OCI-LY3 (cell line): ENCODE data around the gene IFT122.

Experiments used
- H2AFZ ChIP-seq: fragments of 200-600, 300-600 bp; shearing (Covaris generic); 2 replicates; pipeline ENCODE4 v1.6.0; 2014; ENCODE audit warnings: antibody characterized with exemption, low read depth, low read length
- H3K27ac ChIP-seq: fragments of 200-600, 300-600 bp; sonication (generic); 2 replicates; pipeline ENCODE4 v1.5.1; 2014; ENCODE audit warnings: mild to moderate bottlenecking, low read length, moderate library complexity, mixed read lengths
- H3K27me3 ChIP-seq: fragments of 200-600, 300-600 bp; sonication (generic); 2 replicates; pipeline ENCODE4 v1.6.1; 2014; ENCODE audit warnings: low read depth, low read length, mixed read lengths
- H3K36me3 ChIP-seq: fragments of 200-600, 300-600 bp; sonication (generic); replicated peaks from 2 replicates; pipeline ENCODE3; 2014; ENCODE audit warnings: low read depth, low read length, mixed read lengths
- H3K4me1 ChIP-seq: fragments of 300-600, 200-600 bp; sonication (generic); 2 replicates; pipeline ENCODE4 v1.6.1; 2014; ENCODE audit warnings: low read length, mixed read lengths
- H3K4me2 ChIP-seq: fragments of 200-600, 300-600 bp; sonication (generic); 2 replicates; pipeline ENCODE4 v1.6.1; 2014; ENCODE audit warnings: low read length, mixed read lengths
- H3K4me3 ChIP-seq: fragments of 300-600, 200-600 bp; sonication (generic); 2 replicates; pipeline ENCODE4 v1.5.1; 2014; ENCODE audit warnings: antibody characterized with exemption, mild to moderate bottlenecking, low read length, moderate library complexity
- H3K79me2 ChIP-seq: fragments of 300-600, 200-600 bp; shearing (Covaris generic); 2 replicates; pipeline ENCODE4 v1.6.1; 2014; ENCODE audit warnings: mild to moderate bottlenecking, low read length, mixed read lengths
- H3K9ac ChIP-seq: fragments of 300-600, 200-600 bp; shearing (Covaris generic); 2 replicates; pipeline ENCODE4 v1.6.0; 2014; ENCODE audit warnings: mild to moderate bottlenecking, low read length, moderate library complexity
- H3K9me3 ChIP-seq: fragments of 200-600, 300-600 bp; shearing (Covaris generic); 2 replicates; pipeline ENCODE4 v1.6.1; 2014; ENCODE audit warnings: low read length, mixed read lengths; ENCODE audit not compliant: insufficient read depth
- H4K20me1 ChIP-seq: fragments of 200-600, 300-600 bp; sonication (generic); 2 replicates; pipeline ENCODE4 v1.6.1; 2016; ENCODE audit warnings: low read length, mixed read lengths; ENCODE audit not compliant: insufficient read depth
- CTCF ChIP-seq: fragments of 200-600, 300-600 bp; sonication (generic); IDR thresholded peaks from 2 replicates; pipeline ENCODE4 v1.5.1; 2014; ENCODE audit warnings: antibody characterized with exemption, low read length, low read depth
- EZH2phosphoT487 ChIP-seq: fragments of 200-600 bp; shearing (Covaris generic); IDR thresholded peaks from 2 replicates; pipeline ENCODE4 v1.6.1; 2018; ENCODE audit warnings: antibody characterized with exemption, mixed run types, low read depth

Gene IFT122

GRCh38 chr3:129505341-129505740, 65.3 kb downstream of the IFT122 start:
- no peak overlapping the region for H3K4me3 ChIP-seq
- H4K20me1 ChIP-seq, result no peaks in the 10 kb centered on the region
- no peak overlapping the region for H3K4me2 ChIP-seq
- no peaks in the 10 kb centered on the region for H3K36me3 ChIP-seq
- no peak overlapping the region for H3K9ac ChIP-seq
- H3K27me3 ChIP-seq, result no peaks in the 10 kb centered on the region
- H3K79me2 ChIP-seq, result no peaks in the 10 kb centered on the region
- H2AFZ ChIP-seq, result no peak overlapping the region
- no peaks in the 10 kb centered on the region for H3K9me3 ChIP-seq
- no peak overlapping the region for H3K27ac ChIP-seq
- TF ChIP-seq EZH2phosphoT487, result no peak
- no peak for TF ChIP-seq CTCF
- H3K4me1 ChIP-seq, result no peaks in the 10 kb centered on the region

GRCh38 chr3:129506231-129506742, 66.3 kb downstream of the IFT122 start:
- H4K20me1 ChIP-seq, result no peaks in the 10 kb centered on the region
- TF ChIP-seq CTCF (no peak), EZH2phosphoT487 (no peak)
- H3K79me2 ChIP-seq, result no peaks in the 10 kb centered on the region
- no peaks in the 10 kb centered on the region for H3K4me1 ChIP-seq
- H3K36me3 ChIP-seq, result no peaks in the 10 kb centered on the region
- no peak overlapping the region for H3K4me2 ChIP-seq
- H2AFZ ChIP-seq, result no peak overlapping the region
- H3K27me3 ChIP-seq, result no peaks in the 10 kb centered on the region
- no peak overlapping the region for H3K9ac ChIP-seq
- no peaks in the 10 kb centered on the region for H3K9me3 ChIP-seq
- H3K27ac ChIP-seq, result no peak overlapping the region
- no peak overlapping the region for H3K4me3 ChIP-seq

GRCh38 chr3:129507181-129507831, 67.3 kb downstream of the IFT122 start:
- Histone ChIP-seq H3K36me3 (no peaks in the 10 kb centered on the region), H3K4me2 (no peak overlapping the region), H3K9me3 (no peaks in the 10 kb centered on the region), H3K79me2 (no peaks in the 10 kb centered on the region), H2AFZ (no peak overlapping the region), H3K4me3 (no peak overlapping the region), H3K27me3 (no peaks in the 10 kb centered on the region), H3K9ac (no peak overlapping the region), H3K4me1 (no peaks in the 10 kb centered on the region), H4K20me1 (no peaks in the 10 kb centered on the region), H3K27ac (no peak overlapping the region)
- TF ChIP-seq EZH2phosphoT487, result no peak
- TF ChIP-seq CTCF, result no peak

GRCh38 chr3:129512595-129512994, 72.6 kb downstream of the IFT122 start:
- Histone ChIP-seq H3K27me3 (no peaks in the 10 kb centered on the region), H2AFZ (no peak overlapping the region), H4K20me1 (no peaks in the 10 kb centered on the region), H3K36me3 (no peaks in the 10 kb centered on the region), H3K4me1 (no peaks in the 10 kb centered on the region), H3K4me2 (no peak overlapping the region), H3K79me2 (no peaks in the 10 kb centered on the region), H3K9me3 (no peaks in the 10 kb centered on the region), H3K27ac (no peak overlapping the region), H3K4me3 (no peak overlapping the region), H3K9ac (no peak overlapping the region)
- no peak for TF ChIP-seq CTCF
- TF ChIP-seq EZH2phosphoT487, result no peak
